NCI-H1105 (cell line): ENCODE data around the gene AVEN.
"Not testable (repeated sequence)": the region's sequence is repeated elsewhere in the genome, so short reads cannot be mapped to it uniquely, and the experiment has no call there.

Experiments used
- DNase-seq: peaks from one replicate; lab custom pipeline; 2025; lab: John Stamatoyannopoulos, UW

The AVEN gene

GRCh38 chr15:34039790-34040113 is 748 bp upstream of the AVEN start:
- no peak for DNase-seq

- DNase-seq: peak; percentile 37
Observed at GRCh38 chr15:34038023-34038870, 757 bp downstream of the AVEN start.

GRCh38 chr15:34031987-34032760 is 6.8 kb downstream of the AVEN start:
- DNase-seq: no peak

- no peak for DNase-seq
Observed at GRCh38 chr15:34027606-34028005, 11.4 kb downstream of the AVEN start.

GRCh38 chr15:34025252-34025651 is 13.8 kb downstream of the AVEN start:
- DNase-seq: no peak

GRCh38 chr15:34023907-34024306 is 15.1 kb downstream of the AVEN start:
- DNase-seq: no peak

GRCh38 chr15:34019369-34019990 is 19.5 kb downstream of the AVEN start:
- DNase-seq: no peak

GRCh38 chr15:34018738-34019137 is 20.3 kb downstream of the AVEN start:
- not testable (repeated sequence) for DNase-seq

- no peak for DNase-seq
Observed at GRCh38 chr15:34018021-34018645, 20.9 kb downstream of the AVEN start.

GRCh38 chr15:34014556-34014955 is 24.4 kb downstream of the AVEN start:
- DNase-seq: no peak

- no peak for DNase-seq
Observed at GRCh38 chr15:34013746-34014145, 25.3 kb downstream of the AVEN start.

GRCh38 chr15:34012461-34013028 is 26.5 kb downstream of the AVEN start:
- DNase-seq: no peak

- DNase-seq: no peak
Observed at GRCh38 chr15:34011481-34011880, 27.5 kb downstream of the AVEN start.

GRCh38 chr15:34010921-34011320 is 28.1 kb downstream of the AVEN start:
- no peak for DNase-seq

GRCh38 chr15:34009656-34010055 is 29.3 kb downstream of the AVEN start:
- no peak for DNase-seq

GRCh38 chr15:34006381-34006780 is 32.6 kb downstream of the AVEN start:
- DNase-seq: no peak

GRCh38 chr15:34001536-34001935 is 37.5 kb downstream of the AVEN start:
- no peak for DNase-seq

- DNase-seq: not testable (repeated sequence)
Observed at GRCh38 chr15:33995666-33996065, 43.3 kb downstream of the AVEN start.

- no peak for DNase-seq
Observed at GRCh38 chr15:33994005-33994615, 44.9 kb downstream of the AVEN start.

- DNase-seq: no peak
Observed at GRCh38 chr15:33988384-33988783, 50.6 kb downstream of the AVEN start.

- DNase-seq: no peak
Observed at GRCh38 chr15:33987444-33987843, 51.6 kb downstream of the AVEN start.

GRCh38 chr15:33985751-33986150 is 53.3 kb downstream of the AVEN start:
- no peak for DNase-seq
